T47D (cell line): Measurements from ENCODE around the gene AMH.

Experiments
- DNase-seq, 2 experiments: peaks; one replicate each; pipeline versions ENCODE4 v3.0.0 to v3.0.0-alpha.2; 2011 to 2012; ENCODE audit warnings: low read depth in 1 of 2, low spot score in 1 of 2
- JUND ChIP-seq: IDR thresholded peaks from 2 replicates; pipeline ENCODE4 v1.6.1; 2012; ENCODE audit warnings: low read depth
- in situ Hi-C: cut with HindIII; loops from 2 replicates; pipeline ENCODE4 v1.10.0; 2016; ENCODE audit warnings: low sequenced_read_pairs, low pct_unique_long_range_greater_than_20kb

Gene AMH

GRCh38 chr19:2233601-2234280 is 15.4 kb upstream of the AMH start:
- no peak for TF ChIP-seq JUND
- no peak for DNase-seq
- in situ Hi-C loops = no loop called here

- no peak for TF ChIP-seq JUND
- in situ Hi-C loops = no loop called here
- no peak for DNase-seq
Observed at GRCh38 chr19:2234996-2235380, 14.1 kb upstream of the AMH start.

GRCh38 chr19:2235381-2236063 is 13.6 kb upstream of the AMH start:
- in situ Hi-C loops = no loop called here
- DNase-seq = peak in 1 of 2 experiments; percentile 22
- no peak for TF ChIP-seq JUND

- in situ Hi-C loops = no loop called here
Observed at GRCh38 chr19:2236064-2236313, 13.1 kb upstream of the AMH start.

GRCh38 chr19:2236314-2237050 is 12.6 kb upstream of the AMH start, which contains the start of the genes PLEKHJ1 and SF3A2:
Gene PLEKHJ1 (minus strand): TSS chr19:2236329. CDS start chr19:2236248, 81 bp downstream.
Gene SF3A2 (plus strand): TSS chr19:2236824. CDS start chr19:2243419, 6,595 bp downstream.
- in situ Hi-C loops = no loop called here
- DNase-seq = peak; percentile 92 to 95
- no peak for TF ChIP-seq JUND

More at GRCh38 chr19:2236064-2236313, 13.1 kb upstream of the AMH start:
- DNase-seq = no peak
- no peak for TF ChIP-seq JUND

GRCh38 chr19:2237051-2237868 is 11.9 kb upstream of the AMH start:
- in situ Hi-C loops = no loop called here
- no peak for TF ChIP-seq JUND
- DNase-seq = no peak

GRCh38 chr19:2237869-2238153 is 11.3 kb upstream of the AMH start:
- no peak for TF ChIP-seq JUND
- in situ Hi-C loops = no loop called here
- DNase-seq = no peak

- DNase-seq = no peak
Observed at GRCh38 chr19:2239173-2239572, 9.9 kb upstream of the AMH start.

GRCh38 chr19:2239771-2240770 is 9.1 kb upstream of the AMH start:
- no peak for TF ChIP-seq JUND
- peak in 1 of 2 experiments; percentile 30 for DNase-seq
- in situ Hi-C loops = no loop called here

More at GRCh38 chr19:2239173-2239572, 9.9 kb upstream of the AMH start:
- no peak for TF ChIP-seq JUND
- in situ Hi-C loops = no loop called here

- no peak for TF ChIP-seq JUND
- in situ Hi-C loops = no loop called here
- peak in 1 of 2 experiments; percentile 39 for DNase-seq
Observed at GRCh38 chr19:2240881-2241760, 8.0 kb upstream of the AMH start.

- in situ Hi-C loops = no loop called here
- TF ChIP-seq JUND = no peak
- no peak for DNase-seq
Observed at GRCh38 chr19:2242092-2242537, 7.0 kb upstream of the AMH start.
